Muscle layer of colon (tissue), 2 donors: Measurements from ENCODE around the gene CTNNBL1.

ENCODE experiments used
- H3K27ac ChIP-seq: one replicate; pipeline ENCODE4 v1.7.0; 2013; ENCODE audit warnings: low read depth, mild to moderate bottlenecking, low read length, moderate library complexity
- H3K27me3 ChIP-seq, 2 donors: one replicate each; pipeline ENCODE4 v1.7.0; 2013; ENCODE audit warnings: low read length in 2 of 2, mild to moderate bottlenecking in 2 of 2; ENCODE audit not compliant: insufficient read depth in 2 of 2, control insufficient read depth in 1 of 2
- H3K36me3 ChIP-seq: one replicate; pipeline ENCODE4 v1.7.0; 2013; ENCODE audit warnings: mild to moderate bottlenecking, low read length; ENCODE audit not compliant: insufficient read depth
- H3K4me1 ChIP-seq: one replicate; pipeline ENCODE4 v1.7.0; 2013; ENCODE audit warnings: mild to moderate bottlenecking, low read length; ENCODE audit not compliant: insufficient read depth
- H3K4me3 ChIP-seq, 2 donors: one replicate each; pipeline ENCODE4 v1.7.0; 2013; ENCODE audit warnings: low read length in 2 of 2, low read depth in 1 of 2, mild to moderate bottlenecking in 1 of 2, moderate library complexity in 1 of 2
- H3K9ac ChIP-seq: one replicate; pipeline ENCODE4 v1.7.0; 2013; ENCODE audit warnings: low read length
- H3K9me3 ChIP-seq: one replicate; pipeline ENCODE4 v1.7.0; 2013; ENCODE audit warnings: mild to moderate bottlenecking, low read length
- donor health status: abdominal sarcoma.
- donor health status: Adenocarcinoma of cecum.

The CTNNBL1 gene

DNA sequence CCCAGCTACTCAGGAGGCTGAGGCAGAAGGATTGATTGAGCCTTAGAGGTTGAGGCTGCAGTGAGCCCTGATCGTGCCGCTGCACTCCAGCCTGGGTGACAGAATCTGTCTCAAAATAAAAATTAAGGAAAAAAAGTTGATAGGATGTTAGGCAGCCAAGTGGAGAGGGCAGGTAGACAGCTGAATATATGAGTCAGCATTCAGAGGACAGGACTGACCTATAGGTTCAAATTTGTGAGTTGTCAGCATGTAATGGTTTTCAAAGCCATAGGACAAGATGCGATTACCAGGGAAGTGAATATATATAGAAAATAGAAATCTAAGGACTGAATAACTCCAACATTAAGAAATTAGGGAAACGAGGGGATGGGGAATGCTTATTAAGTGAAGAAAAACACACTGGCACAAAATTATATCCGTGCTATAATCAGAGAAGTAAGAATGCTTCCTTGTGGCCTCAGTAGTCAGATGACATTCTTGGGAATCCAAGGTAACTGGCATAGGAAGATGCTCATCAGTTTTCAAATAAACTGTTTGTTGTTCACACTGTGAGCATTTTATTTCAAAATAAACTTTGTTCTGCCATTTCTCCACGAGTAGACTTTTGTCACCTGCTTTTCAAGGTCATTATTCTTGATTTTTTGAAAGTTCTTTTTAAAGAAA is 145.1 kb downstream of the CTNNBL1 start:
- H3K27me3 ChIP-seq: no peaks in the 10 kb centered on the region
- no peak overlapping the region for H3K4me3 ChIP-seq
- peaks cover 29% of the 10 kb centered on the region for H3K36me3 ChIP-seq
- H3K27ac ChIP-seq: no peak overlapping the region
- no peaks in the 10 kb centered on the region for H3K4me1 ChIP-seq
- no peak overlapping the region for H3K9ac ChIP-seq
- no peaks in the 10 kb centered on the region for H3K9me3 ChIP-seq

DNA sequence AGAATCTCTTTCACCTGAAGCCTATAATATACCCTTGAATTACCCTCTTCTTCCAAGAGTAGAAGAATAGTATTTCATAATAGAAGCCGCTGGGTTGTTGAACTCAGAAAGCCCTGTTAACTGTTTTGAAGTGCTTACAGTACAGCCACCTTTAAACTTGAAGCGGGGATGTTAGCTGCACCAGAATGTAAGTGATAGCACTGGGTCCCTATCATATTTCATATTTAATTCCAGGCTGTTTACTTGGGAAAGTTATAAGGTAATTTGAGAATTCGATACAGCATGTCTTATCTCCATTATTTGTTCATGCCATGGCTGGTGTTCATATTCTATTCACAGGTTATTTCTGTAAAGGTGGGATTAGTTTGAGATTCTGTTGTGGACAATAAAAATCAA is 145.6 kb downstream of the CTNNBL1 start:
- no peak overlapping the region for H3K27ac ChIP-seq
- no peaks in the 10 kb centered on the region for H3K9me3 ChIP-seq

DNA sequence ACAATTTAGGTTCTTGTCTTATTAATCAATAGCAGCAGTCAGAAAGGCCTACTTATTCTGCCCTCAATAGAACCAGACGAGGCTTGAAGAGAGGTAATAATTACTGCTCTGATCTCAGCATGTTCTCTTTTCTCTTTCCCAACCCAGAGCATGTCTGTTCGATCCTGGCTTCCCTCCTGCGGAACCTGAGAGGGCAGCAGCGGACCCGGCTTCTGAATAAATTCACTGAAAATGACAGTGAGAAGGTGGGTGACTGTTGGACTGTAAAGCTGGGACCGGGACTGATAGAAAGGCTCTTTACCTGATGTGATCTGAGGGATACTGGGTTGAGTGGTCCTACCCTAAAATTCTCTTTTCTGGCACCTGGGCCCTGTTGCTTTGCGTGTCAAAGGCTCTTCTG is 146.1 kb downstream of the CTNNBL1 start:
- no peaks in the 10 kb centered on the region for H3K27me3 ChIP-seq
- H3K4me3 ChIP-seq: no peak overlapping the region
- no peaks in the 10 kb centered on the region for H3K4me1 ChIP-seq
- H3K27ac ChIP-seq: no peak overlapping the region
- no peaks in the 10 kb centered on the region for H3K9me3 ChIP-seq
- H3K36me3 ChIP-seq: peaks cover 34% of the 10 kb centered on the region
- no peak overlapping the region for H3K9ac ChIP-seq

More for the DNA sequence above, 145.6 kb downstream of the CTNNBL1 start:
- Histone ChIP-seq H3K27me3 (no peaks in the 10 kb centered on the region), H3K36me3 (peaks cover 34% of the 10 kb centered on the region), H3K4me3 (no peak overlapping the region), H3K4me1 (no peaks in the 10 kb centered on the region), H3K9ac (no peak overlapping the region)

DNA sequence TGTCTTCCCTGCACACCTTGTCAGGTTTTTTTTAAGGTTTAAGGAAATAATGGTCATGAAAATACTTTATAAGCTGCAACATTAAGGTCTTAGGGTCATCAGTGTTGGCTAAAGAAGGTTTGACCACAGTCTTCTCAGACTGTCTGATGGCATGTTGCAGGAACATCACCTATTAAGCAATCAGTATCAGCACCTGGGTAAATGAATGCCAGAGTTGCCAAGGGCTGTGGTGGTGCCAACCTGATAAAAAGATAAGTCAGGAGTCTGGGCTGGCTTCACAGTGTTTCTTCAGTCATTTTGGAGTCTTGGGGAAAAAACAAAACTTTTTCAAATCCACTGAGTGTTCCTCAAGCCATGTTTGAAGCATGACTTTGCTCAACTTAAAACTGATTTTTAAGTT is 147.6 kb downstream of the CTNNBL1 start:
- Histone ChIP-seq H3K9ac (no peak overlapping the region), H3K4me3 (no peak overlapping the region), H3K27me3 (no peaks in the 10 kb centered on the region), H3K27ac (no peak overlapping the region), H3K4me1 (no peaks in the 10 kb centered on the region), H3K9me3 (no peaks in the 10 kb centered on the region), H3K36me3 (peaks cover 34% of the 10 kb centered on the region)

DNA sequence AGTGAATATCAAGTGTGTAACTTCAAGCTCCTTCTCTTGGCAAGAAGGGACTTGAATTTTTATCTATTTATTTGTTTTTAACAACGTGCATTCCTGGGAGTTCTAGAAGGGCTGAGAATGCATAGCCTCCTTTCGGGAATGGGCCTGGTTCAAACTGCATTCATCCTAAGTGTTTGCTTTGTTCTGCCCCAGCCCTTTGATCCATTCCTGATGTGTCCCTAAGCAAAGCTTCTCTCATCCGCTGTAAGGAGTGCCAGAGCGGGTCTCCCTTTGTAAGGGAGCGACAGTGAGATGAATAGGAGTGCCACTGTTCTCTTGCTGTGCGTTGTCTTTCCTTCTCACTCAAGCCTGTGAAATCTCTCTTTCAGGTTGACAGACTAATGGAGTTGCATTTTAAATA is 148.1 kb downstream of the CTNNBL1 start:
- H3K36me3 ChIP-seq: peaks cover 34% of the 10 kb centered on the region
- H3K27me3 ChIP-seq: no peaks in the 10 kb centered on the region

DNA sequence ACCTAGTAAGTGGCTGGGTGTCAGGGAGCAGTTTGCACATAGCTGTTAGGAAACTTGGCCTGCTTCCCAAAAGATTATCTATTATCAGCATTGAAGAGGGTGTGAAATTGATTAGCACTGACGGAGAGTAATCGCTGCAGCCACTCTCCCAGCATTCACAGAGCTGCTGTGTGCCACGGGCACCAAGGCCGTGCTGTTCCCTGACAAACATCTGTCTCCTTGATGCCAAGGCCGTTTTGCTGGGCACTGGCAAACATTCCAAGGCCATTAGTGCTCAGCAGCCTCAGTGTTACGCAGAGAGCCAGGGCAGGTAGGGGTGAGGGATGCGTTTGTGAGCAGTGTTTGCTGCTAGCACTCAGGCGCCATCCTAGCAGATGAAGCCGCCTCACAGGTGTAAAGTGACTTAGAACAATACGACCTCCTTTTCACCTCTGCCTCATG is 151.4 kb downstream of the CTNNBL1 start:
- no peak overlapping the region for H3K4me3 ChIP-seq

More for the DNA sequence above, 148.1 kb downstream of the CTNNBL1 start:
- Histone ChIP-seq H3K9me3 (no peaks in the 10 kb centered on the region), H3K27ac (no peak overlapping the region), H3K4me3 (no peak overlapping the region), H3K4me1 (no peaks in the 10 kb centered on the region), H3K9ac (no peak overlapping the region)

DNA sequence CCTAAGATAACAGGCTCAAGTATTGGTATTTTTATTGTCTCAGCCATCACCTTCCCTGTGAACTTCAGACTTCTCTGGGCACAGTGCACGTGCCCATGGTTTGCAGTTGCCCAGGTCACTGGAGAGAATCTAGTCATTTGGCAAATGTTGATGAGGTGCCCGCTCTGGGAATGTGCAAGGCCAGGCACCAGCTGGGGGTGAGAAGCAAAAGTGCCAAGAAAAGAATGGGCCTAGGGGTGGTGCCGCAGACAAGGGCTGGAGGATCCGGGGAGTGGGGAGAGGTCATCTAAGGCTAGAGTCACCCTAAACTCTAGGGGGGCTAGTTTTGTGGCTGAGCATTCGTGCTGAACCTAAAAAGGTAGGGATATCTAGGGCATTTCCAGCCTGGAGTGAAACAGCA is 152.0 kb downstream of the CTNNBL1 start:
- Histone ChIP-seq H3K36me3 (peaks cover 29% of the 10 kb centered on the region), H3K9ac (no peak overlapping the region), H3K9me3 (no peaks in the 10 kb centered on the region), H3K27ac (no peak overlapping the region), H3K4me3 (no peak overlapping the region), H3K27me3 (no peaks in the 10 kb centered on the region), H3K4me1 (no peaks in the 10 kb centered on the region)

More for the DNA sequence above, 151.4 kb downstream of the CTNNBL1 start:
- no peak overlapping the region for H3K9ac ChIP-seq
- H3K4me1 ChIP-seq: no peaks in the 10 kb centered on the region
- no peaks in the 10 kb centered on the region for H3K27me3 ChIP-seq
- H3K36me3 ChIP-seq: peaks cover 34% of the 10 kb centered on the region
- H3K9me3 ChIP-seq: no peaks in the 10 kb centered on the region
- no peak overlapping the region for H3K27ac ChIP-seq

DNA sequence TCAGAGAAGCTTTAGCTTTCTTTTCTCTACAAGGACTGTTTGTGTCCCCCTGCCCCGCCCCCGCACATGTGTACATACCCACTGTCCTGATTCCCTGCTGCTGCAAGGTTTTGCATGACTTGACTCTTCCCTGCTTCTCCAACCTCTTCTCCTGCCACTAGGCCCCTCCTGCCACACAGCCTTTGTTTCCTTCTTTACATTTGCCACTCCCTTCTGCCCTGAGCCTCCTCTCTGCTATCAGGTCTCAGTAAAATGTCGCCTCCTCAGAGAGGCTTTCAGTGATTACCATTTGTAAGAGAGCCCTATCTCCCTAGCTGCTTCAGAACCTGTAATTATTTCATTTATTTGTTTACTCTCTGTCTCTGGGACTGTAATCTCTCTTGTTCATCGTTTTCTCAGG is 152.7 kb downstream of the CTNNBL1 start:
- Histone ChIP-seq H3K4me3 (no peak overlapping the region), H3K27me3 (no peaks in the 10 kb centered on the region), H3K4me1 (no peaks in the 10 kb centered on the region), H3K36me3 (peaks cover 24% of the 10 kb centered on the region), H3K27ac (no peak overlapping the region), H3K9me3 (no peaks in the 10 kb centered on the region), H3K9ac (no peak overlapping the region)

DNA sequence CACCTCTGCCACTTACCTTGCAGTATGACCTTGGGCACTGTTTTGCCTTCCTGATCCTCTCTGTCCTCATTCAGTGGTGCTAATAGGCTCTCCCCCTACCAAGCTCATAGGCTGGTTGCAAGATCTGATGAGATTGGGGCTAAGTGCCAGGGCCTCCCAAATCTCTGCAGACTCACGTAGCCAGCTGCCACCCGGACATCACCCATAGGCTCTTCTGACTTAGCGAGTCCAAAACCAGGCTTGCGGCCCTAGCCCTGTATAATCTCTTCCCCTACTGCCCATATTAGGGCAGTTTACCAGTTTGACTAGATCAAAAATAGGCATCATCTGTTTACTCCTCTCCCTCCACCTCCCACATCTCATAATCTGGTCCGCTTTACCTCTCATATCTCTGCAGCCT is 154.9 kb downstream of the CTNNBL1 start:
- Histone ChIP-seq H3K27ac (no peak overlapping the region), H3K4me3 (no peak overlapping the region), H3K4me1 (no peaks in the 10 kb centered on the region), H3K9me3 (no peaks in the 10 kb centered on the region), H3K27me3 (no peaks in the 10 kb centered on the region), H3K9ac (no peak overlapping the region), H3K36me3 (peaks cover 19% of the 10 kb centered on the region)

DNA sequence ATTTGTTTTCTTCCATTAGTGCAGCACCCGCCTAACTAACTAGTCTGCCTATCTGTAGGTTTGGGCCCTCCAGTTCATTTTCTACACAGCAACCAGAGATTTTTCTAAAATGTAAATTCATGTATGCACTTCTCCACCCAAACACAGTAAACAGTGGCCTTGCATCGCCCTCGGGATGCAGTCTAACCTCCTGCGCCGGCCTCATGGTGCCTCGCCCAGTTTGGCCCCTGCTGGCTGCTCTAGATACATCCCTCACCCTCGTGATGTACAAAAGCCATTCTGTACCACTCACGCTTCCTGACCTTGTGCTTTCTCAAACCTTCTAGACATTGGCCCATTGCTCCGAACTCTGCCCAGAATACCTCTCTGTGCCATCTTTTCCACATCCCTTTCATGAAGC is 155.3 kb downstream of the CTNNBL1 start:
- H3K27ac ChIP-seq: no peak overlapping the region
- H3K4me3 ChIP-seq: no peak overlapping the region
- no peak overlapping the region for H3K9ac ChIP-seq
- no peaks in the 10 kb centered on the region for H3K27me3 ChIP-seq
- no peaks in the 10 kb centered on the region for H3K4me1 ChIP-seq
- H3K9me3 ChIP-seq: no peaks in the 10 kb centered on the region
- H3K36me3 ChIP-seq: peaks cover 14% of the 10 kb centered on the region

DNA sequence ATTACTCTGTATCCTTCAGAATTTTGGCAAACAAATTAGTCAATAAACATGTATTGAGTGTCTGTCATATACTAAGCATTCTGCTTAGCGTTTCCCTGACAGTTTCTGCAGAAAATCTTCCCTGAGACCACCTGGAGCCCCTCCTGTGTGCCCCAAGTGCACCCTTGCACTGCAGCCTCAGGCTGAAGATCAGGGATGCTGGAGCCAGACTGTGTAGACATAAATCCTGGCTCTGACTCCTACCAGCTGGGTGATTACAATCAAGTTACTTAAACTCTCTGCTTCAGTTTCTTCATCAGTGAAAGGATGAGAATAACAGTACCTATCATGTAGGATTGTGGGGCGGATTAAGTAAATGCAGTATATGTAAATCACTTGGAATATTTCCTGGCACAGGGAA is 155.7 kb downstream of the CTNNBL1 start:
- Histone ChIP-seq H3K4me1 (no peaks in the 10 kb centered on the region), H3K9ac (no peak overlapping the region), H3K9me3 (no peaks in the 10 kb centered on the region), H3K4me3 (no peak overlapping the region), H3K27me3 (no peaks in the 10 kb centered on the region), H3K27ac (no peak overlapping the region), H3K36me3 (peaks cover 12% of the 10 kb centered on the region)

DNA sequence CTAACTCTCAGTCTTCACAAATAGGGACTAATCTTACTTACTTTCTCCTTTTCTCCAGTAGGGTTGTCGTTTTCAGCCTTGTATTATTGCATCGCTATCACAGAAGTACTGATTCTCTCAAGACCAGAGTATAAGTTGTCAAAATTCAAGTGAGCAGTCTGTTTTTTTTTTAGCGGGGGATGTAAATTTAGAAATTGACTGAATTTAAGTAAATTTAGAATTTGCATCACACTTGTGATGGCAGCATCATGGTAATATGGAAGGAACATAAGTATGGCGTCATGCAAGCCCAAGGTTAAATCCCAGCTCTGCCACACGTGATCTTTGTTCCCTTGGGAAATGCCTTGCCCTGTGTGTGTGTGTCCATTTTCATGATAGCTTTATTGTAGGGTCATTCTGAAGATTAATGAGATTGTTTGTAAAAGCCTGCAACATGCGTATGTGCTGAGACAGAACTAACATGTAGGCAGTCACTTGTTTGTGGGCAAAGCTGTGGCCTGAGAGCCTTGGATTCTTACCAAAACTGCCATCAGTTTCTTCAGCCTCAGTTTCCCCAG is 156.3 kb downstream of the CTNNBL1 start:
- no peak overlapping the region for H3K9ac ChIP-seq
- H3K27ac ChIP-seq: no peak overlapping the region
- no peaks in the 10 kb centered on the region for H3K27me3 ChIP-seq
- H3K4me1 ChIP-seq: no peaks in the 10 kb centered on the region
- H3K9me3 ChIP-seq: no peaks in the 10 kb centered on the region
- no peak overlapping the region for H3K4me3 ChIP-seq
- H3K36me3 ChIP-seq: peaks cover 12% of the 10 kb centered on the region
